Renal pelvis (tissue), 12 donors: Measurements from ENCODE around the gene GAB2. TPM values are rescaled to one million over a fixed set of nuclear protein-coding genes. Genes with fewer than 3 reads are reported as not detected.
"Not testable (repeated sequence)": the region's sequence is repeated elsewhere in the genome, so short reads cannot be mapped to it uniquely, and the experiment has no call there.

Experiments
- DNase-seq: peaks from one replicate; pipeline ENCODE4 v3.0.0-alpha.2; 2013
- long read RNA-seq, 16 experiments: transcript quantifications; one replicate each; lab custom pipeline, GENCODE V29; 2026
- polyA plus RNA-seq, 3 donors: library from polyadenylated mRNA; unstranded; fragments of 120-200 nt; gene quantifications; one replicate each; pipeline ENCODE4 v1.2.1, GENCODE V29; 2013; ENCODE audit not compliant: insufficient read length in 3 of 3

The GAB2 gene, protein sequence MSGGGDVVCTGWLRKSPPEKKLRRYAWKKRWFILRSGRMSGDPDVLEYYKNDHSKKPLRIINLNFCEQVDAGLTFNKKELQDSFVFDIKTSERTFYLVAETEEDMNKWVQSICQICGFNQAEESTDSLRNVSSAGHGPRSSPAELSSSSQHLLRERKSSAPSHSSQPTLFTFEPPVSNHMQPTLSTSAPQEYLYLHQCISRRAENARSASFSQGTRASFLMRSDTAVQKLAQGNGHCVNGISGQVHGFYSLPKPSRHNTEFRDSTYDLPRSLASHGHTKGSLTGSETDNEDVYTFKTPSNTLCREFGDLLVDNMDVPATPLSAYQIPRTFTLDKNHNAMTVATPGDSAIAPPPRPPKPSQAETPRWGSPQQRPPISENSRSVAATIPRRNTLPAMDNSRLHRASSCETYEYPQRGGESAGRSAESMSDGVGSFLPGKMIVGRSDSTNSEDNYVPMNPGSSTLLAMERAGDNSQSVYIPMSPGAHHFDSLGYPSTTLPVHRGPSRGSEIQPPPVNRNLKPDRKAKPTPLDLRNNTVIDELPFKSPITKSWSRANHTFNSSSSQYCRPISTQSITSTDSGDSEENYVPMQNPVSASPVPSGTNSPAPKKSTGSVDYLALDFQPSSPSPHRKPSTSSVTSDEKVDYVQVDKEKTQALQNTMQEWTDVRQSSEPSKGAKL
- polyA plus RNA-seq, result 10 to 100 TPM; 17.1 to 19.8 (median 17.8) TPM
- long read RNA-seq, donor 1, result 0 reads
- long read RNA-seq, donor 2, full-length matches to known transcripts, result 1 of 1 reads
- long read RNA-seq, donor 2, partial matches to known transcripts, result 0 of 1 reads
- long read RNA-seq, donor 2, other reads (novel, unspliced or antisense), result 0 of 1 reads
- long read RNA-seq, donor 3, full-length matches to known transcripts, result 1 of 1 reads
- long read RNA-seq, donor 3, partial matches to known transcripts, result 0 of 1 reads
- long read RNA-seq, donor 3, other reads (novel, unspliced or antisense), result 0 of 1 reads
- long read RNA-seq, donor 4, full-length matches to known transcripts, result 3 of 3 reads
- long read RNA-seq, donor 4, partial matches to known transcripts, result 0 of 3 reads
- long read RNA-seq, donor 4, other reads (novel, unspliced or antisense), result 0 of 3 reads
- long read RNA-seq, donor 5, result 0 reads
- long read RNA-seq, donor 6, full-length matches to known transcripts, result 1 of 1 reads
- long read RNA-seq, donor 6, partial matches to known transcripts, result 0 of 1 reads
- long read RNA-seq, donor 6, other reads (novel, unspliced or antisense), result 0 of 1 reads
- long read RNA-seq, donor 7, partial matches to known transcripts, result 29 of 29 reads
- long read RNA-seq, donor 7, other reads (novel, unspliced or antisense), result 0 of 29 reads
- long read RNA-seq, donor 8, full-length matches to known transcripts, result 2 of 2 reads
- long read RNA-seq, donor 8, partial matches to known transcripts, result 0 of 2 reads
- long read RNA-seq, donor 8, other reads (novel, unspliced or antisense), result 0 of 2 reads
- long read RNA-seq, donor 9, full-length matches to known transcripts, result 2 of 2 reads
- long read RNA-seq, donor 9, partial matches to known transcripts, result 0 of 2 reads
- long read RNA-seq, donor 9, other reads (novel, unspliced or antisense), result 0 of 2 reads
- long read RNA-seq, donor 10, full-length matches to known transcripts, result 1 of 1 reads
- long read RNA-seq, donor 10, partial matches to known transcripts, result 0 of 1 reads
- long read RNA-seq, donor 10, other reads (novel, unspliced or antisense), result 0 of 1 reads
- long read RNA-seq, donor 11, result 0 reads
- long read RNA-seq, donor 12, full-length matches to known transcripts, result 3 of 3 reads
- long read RNA-seq, donor 12, partial matches to known transcripts, result 0 of 3 reads
- long read RNA-seq, donor 12, other reads (novel, unspliced or antisense), result 0 of 3 reads
- long read RNA-seq, donor 13, result 0 reads
- long read RNA-seq, donor 14, result 0 reads
- long read RNA-seq, donor 15, result 0 reads
- long read RNA-seq, donor 16, partial matches to known transcripts, result 19 of 19 reads
- long read RNA-seq, donor 16, other reads (novel, unspliced or antisense), result 0 of 19 reads

DNA sequence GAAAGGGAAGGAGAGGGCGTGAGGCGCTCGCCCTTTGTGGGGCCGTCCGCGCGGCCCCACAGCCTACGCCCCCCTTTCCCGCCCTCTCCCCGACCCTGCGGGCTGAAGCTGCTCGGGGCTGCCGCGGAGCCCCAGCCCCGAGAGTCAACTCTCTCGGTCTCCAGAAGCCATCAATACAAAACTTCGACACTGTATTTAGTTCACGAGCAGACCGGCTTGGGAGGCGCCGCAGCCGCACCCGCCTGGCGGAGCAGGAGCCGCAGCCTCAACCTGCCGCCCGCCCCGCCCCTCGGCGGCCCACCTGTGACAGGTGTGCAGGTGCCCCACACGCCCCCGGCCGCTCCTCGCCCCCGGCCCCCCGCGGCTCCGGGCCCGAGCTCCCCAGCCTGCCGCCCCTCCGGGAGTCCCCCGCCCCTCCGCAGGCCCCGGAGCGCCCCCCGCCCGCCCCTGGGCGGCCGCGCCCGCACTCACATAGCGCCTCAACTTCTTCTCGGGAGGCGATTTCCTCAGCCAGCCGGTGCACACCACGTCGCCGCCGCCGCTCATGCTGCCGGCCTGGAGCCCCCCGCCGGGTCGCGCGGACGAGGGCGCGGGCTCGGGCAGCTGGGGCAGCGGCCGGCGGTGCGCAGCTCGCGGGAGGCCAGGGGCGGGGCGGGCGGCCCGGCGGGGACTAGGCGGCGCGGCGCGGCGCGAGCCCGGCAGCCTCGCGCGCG lies at the start of gene GAB2:
Gene GAB2, minus strand, starts transcription at position 646 of the 713 bp plus-strand sequence. Its CDS starts 100 bp downstream, at position 546.
- peak; percentile 41 for DNase-seq

- no peak for DNase-seq
These were observed 49.8 kb upstream of the GAB2 start for GRCh38 chr11:78467370-78467769.

DNA sequence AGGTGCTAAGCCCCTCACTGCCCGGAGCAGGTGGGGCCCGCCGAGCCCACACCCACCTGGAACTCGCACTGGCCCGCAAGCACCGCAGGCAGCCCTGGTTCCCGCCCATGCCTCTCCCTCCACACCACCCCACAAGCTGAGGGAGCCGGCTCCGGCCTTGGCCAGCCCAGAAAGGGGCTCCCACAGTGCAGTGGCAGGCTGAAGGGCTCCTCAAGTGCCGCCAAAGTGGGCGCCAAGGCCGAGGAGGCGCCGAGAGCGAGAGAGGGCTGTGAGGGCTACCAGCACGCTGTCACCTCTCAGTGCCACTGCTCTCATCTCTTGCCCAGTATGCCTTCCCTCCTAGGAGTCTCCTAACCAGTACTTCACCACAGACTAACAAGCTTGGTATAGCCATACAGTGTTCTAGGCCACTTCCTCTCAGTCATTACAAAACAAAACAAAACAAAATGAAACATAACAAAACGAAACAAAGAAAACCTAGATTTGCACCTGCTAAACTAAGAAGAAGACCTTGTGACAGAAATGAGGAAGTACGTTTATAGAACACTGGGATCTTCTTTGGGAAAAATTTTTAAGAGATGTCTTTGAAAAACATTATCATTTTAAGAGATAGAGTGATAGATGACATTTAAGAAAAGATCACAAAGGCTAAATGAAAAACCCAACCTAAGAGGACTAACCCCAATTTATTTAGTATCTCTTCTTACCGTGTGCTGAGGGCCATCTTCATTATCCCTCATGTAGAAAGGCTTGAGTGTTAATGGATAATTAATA lies 47.7 kb upstream of the GAB2 start:
- DNase-seq, result no peak

- not testable (repeated sequence) for DNase-seq
These were observed 47.2 kb upstream of the GAB2 start for GRCh38 chr11:78464787-78465168.

DNA sequence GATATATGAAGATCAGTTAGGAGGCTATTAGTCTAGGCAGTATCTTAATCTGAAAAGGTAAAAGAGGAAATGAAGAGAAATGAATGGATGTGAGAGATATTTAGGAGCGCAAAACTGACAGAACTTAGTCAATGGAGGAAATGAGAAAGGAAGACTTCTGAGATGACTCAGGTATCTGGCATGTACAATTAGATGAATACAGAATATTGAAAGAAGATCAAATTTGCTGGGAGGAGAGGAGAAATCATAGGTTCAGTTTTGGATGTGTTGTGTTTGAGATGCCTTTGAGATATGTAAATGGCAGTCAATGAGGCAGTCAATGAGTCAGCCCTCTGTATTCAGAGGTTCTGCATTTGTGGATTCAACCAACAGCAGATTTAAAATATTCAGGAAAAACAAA lies 42.9 kb upstream of the GAB2 start:
- DNase-seq, result no peak

DNA sequence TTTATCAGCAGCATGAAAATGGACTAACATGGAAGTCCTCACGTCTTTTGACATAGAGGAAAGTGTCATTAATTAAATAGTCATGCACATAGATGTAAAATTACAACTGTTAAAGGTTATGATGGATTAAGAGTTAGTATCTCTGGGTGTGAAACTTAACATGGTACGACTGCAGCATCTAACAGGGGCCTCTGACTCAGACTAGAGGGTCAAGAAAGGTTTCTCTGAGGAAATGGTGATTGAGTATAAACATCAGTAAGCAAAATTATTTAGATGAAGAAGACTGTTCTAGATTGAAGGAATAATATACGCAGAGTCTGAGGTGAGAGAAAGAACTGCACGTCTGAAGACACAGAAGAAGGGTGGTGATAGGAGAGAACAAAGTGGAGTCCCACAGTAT lies 42.1 kb upstream of the GAB2 start:
- DNase-seq, result no peak

DNA sequence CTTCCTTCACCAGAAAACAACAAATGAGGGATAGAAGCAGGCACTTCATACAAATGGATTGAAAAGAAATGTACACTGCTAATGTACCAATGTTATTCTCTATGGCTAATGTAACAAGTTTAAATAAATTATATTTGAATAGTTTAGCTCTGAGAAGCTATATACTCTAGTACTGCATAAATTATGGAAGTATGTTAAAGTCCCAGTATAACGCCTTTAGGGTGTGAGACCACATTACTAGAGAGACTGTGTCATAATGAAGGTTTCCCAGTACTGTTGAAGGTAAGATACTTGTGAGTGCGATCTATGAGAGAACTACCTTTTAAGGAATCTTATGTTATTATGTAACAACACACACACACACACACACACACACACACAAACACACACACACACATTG lies 39.8 kb upstream of the GAB2 start:
- DNase-seq, result no peak

DNA sequence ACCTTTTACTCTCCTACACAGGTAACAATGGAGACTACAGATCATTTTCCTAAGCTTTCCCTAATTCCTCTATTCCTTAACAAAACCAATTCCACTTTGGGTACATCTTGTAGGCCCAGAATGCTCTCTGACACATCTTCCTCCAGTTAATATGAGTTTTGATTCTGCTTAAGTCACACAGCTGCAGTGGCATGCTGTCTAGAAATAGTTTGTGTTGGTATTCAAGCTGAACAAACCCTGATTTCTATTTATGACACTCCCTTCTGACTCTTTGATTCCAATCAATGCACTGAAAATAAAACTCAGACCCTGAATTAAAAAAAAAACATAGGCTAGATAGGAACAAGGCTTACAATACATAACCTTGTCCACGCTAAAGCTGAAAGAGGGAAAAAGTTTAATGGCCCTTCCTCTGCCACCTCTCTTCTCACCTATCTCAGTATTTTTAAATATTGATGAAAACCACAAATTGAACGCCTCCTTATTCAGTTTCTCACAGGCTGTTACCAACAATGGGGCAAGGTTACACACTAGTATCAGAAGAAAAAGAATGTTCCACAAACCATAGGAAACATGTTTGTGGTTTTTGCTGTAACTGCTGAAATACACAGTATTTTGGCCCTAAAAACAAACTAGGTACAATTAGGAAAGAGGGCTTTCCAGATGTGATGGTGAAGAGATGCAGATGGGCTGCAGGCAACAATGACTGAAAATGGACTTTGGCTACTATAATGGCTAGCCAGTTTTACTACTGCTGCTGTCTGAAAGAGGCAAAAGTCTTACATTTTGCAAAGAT lies 35.7 kb upstream of the GAB2 start:
- no peak for DNase-seq

DNA sequence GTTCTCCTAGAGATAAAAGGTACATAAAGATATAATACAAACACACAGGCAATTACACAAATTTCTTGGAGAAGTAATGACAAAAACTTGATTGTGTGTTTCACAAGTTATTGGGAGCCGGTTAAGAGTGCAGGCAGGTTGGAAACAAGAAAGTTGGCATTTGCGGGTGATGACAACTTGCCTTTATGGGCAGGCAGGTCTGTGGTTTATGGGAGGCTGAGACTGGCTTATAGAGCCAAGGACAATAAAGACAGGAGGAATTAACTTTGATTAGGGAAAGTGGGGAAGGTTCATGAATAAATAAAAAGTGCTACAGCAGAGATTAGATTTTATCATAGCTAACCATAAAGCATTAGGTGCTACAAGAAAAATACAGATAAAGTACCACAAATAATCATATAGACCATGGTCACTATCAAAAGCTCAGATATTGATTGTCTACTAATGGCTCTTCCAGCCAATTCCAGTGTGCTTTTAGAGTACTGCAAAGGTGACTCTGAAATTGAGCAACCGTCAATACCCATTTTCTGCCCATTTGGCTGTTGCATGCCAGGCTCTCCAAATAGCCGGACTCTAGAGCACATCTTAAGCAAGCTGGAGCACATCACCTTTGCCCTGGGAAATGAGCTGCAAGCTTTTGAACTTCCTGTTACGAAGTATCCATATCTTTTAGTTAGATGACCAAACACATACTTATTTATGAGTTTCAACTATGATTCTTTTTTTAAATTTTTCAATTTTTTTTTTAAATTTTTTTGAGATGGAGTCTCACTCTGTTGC lies 33.9 kb upstream of the GAB2 start:
- DNase-seq, result no peak

DNA sequence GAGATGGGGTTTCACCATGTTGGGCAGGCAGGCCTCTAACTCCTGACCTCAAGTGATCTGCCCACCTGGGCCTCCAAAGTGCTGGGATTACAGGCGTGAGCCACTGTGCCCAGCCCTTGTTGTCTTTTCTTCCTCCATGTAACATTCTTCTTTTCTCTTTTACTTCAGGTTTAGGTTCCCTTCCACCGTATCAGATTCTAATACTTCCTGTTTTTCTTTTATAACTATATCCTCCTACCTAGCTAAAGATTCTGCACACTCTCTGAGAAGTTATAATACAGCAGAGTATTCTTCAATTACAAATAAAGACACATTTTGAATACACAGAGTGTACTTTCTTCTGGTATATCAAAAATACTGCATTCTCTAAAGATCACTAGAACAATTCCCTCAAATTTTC lies 33.2 kb upstream of the GAB2 start:
- DNase-seq, result no peak

GRCh38 chr11:78449866-78450265 lies 32.2 kb upstream of the GAB2 start:
- no peak for DNase-seq

DNA sequence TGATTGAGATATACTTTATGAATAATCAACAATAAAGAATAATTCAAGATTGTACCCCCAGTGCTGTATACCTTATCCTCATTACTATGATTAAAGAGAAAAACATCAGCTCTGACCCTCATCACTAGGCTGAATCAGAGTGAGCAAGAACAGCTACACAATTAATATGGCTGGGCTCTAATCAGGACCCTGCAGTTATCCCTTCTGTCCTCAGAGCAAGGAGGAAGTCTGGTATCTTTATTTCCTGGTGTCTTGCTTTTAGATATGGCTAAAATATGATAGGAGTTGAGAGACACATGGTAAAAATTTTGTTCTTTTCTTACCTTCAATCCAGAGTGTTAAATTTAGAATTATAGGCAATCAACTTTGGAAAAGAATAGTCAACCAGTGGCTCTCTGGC lies 28.6 kb upstream of the GAB2 start:
- no peak for DNase-seq

DNA sequence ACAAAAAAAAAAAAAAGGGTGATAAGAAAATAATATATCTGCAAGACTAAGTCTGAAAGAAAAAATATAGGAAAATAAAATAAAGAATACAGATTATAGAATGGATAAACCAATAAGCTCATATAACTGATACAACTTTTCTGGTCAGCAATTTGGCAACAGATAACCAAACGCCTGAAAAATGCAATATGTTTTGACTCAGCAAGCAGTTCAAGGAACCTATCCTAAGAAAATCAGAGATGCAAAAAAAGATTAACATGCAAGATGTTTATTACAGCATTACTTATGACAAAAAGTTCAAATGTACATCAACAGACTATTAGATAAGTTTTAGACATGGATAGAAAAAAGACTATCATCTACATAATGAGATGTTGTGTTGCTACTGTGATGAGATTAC lies 27.1 kb upstream of the GAB2 start:
- DNase-seq, result no peak

DNA sequence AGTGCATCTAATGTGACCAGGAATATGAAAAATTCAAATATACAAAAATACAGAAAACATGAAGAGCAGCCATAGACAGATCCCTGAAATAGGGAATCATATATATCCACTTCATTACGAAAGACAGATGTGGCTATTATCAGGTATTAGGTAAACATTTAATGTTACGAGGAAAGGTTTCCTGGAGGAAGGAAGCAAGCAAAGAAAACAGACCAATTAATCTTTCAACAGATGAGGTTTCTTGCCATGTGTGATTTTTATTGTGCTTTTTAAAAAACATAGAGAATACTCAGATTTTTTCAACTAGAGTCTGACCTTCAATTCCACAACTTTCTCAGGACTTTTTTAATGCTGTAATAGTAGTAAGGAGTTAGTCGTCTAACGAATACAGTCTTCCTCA lies 24.3 kb upstream of the GAB2 start:
- no peak for DNase-seq

DNA sequence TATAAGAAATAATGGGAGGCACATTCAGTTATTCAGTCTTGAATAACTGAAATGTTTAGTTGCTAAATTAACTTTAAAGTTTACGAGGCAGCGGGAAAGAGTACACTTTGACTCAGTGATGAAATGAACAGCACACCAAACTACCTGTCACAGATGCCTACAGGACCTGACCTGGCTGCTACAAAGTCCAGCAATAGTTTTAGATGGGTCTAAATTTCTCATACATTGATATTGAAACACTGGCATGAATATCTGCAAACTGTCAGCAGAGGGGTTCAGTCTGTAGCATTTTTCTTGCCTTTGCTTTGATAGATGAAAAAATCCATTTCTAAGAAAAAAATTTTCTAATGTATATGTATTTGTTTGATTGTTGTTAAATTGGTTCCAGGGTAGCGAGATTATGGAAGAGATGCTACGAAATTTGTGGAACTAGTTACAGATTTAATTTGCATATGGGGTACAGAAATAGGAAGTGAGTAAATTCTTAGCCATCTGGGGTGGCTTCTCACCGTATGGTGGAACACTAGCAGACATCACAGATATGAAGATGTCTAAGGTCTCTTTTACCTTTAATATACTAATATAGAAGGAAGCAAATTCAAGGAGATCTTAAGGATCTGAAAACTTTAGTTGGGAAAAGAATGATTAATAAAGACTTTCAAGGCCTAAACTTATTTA lies 20.8 kb upstream of the GAB2 start:
- DNase-seq, result no peak

- DNase-seq, result no peak
These were observed 15.3 kb upstream of the GAB2 start for GRCh38 chr11:78432956-78433355.

- DNase-seq, result no peak
These were observed 14.5 kb upstream of the GAB2 start for GRCh38 chr11:78432058-78432515.
